Measurements from ENCODE around the gene RASGRP2.

The RASGRP2 gene

GRCh38 chr11:64718084-64718779, 25.7 kb downstream of the RASGRP2 start:
- H3K9ac ChIP-seq (ENCODE audit: low read depth, low read length): no peak overlapping the region
- peaks cover 67% of the 10 kb centered on the region for H3K27me3 ChIP-seq (ENCODE audit: control insufficient read depth, insufficient read depth, low read length)
- H3K36me3 ChIP-seq (ENCODE audit: insufficient read depth, low read length): no peaks in the 10 kb centered on the region
- no peaks in the 10 kb centered on the region for H3K9me3 ChIP-seq (replicated peaks; ENCODE audit: low read length)
- H3K4me3 ChIP-seq (ENCODE audit: low read length): no peak overlapping the region
- peaks cover 1% of the 10 kb centered on the region for H3K4me1 ChIP-seq (ENCODE audit: control insufficient read depth, insufficient read depth, low read length)
- no peak overlapping the region for H3K4me2 ChIP-seq (ENCODE audit: low read length)

- H3K9ac ChIP-seq (ENCODE audit: low read depth, low read length): no peak overlapping the region
- no peak overlapping the region for H3K4me2 ChIP-seq (ENCODE audit: low read length)
- no peaks in the 10 kb centered on the region for H3K36me3 ChIP-seq (ENCODE audit: insufficient read depth, low read length)
- H3K9me3 ChIP-seq (replicated peaks; ENCODE audit: low read length): no peaks in the 10 kb centered on the region
- H3K27me3 ChIP-seq (ENCODE audit: control insufficient read depth, insufficient read depth, low read length): peaks cover 69% of the 10 kb centered on the region
- no peak overlapping the region for H3K4me3 ChIP-seq (ENCODE audit: low read length)
- H3K4me1 ChIP-seq (ENCODE audit: control insufficient read depth, insufficient read depth, low read length): no peaks in the 10 kb centered on the region
Measured at GRCh38 chr11:64717268-64717578, 26.7 kb downstream of the RASGRP2 start.

- H3K9me3 ChIP-seq (replicated peaks; ENCODE audit: low read length): no peaks in the 10 kb centered on the region
- no peaks in the 10 kb centered on the region for H3K4me1 ChIP-seq (ENCODE audit: control insufficient read depth, insufficient read depth, low read length)
- no peak overlapping the region for H3K9ac ChIP-seq (ENCODE audit: low read depth, low read length)
- H3K4me2 ChIP-seq (ENCODE audit: low read length): no peak overlapping the region
- peaks cover 66% of the 10 kb centered on the region for H3K27me3 ChIP-seq (ENCODE audit: control insufficient read depth, insufficient read depth, low read length)
- no peaks in the 10 kb centered on the region for H3K36me3 ChIP-seq (ENCODE audit: insufficient read depth, low read length)
- H3K4me3 ChIP-seq (ENCODE audit: low read length): no peak overlapping the region
Measured at GRCh38 chr11:64716473-64717267, 27.3 kb downstream of the RASGRP2 start.

GRCh38 chr11:64715756-64716472, 28.0 kb downstream of the RASGRP2 start:
- no peaks in the 10 kb centered on the region for H3K4me1 ChIP-seq (ENCODE audit: control insufficient read depth, insufficient read depth, low read length)
- no peak overlapping the region for H3K4me2 ChIP-seq (ENCODE audit: low read length)
- no peak overlapping the region for H3K9ac ChIP-seq (ENCODE audit: low read depth, low read length)
- peaks cover 63% of the 10 kb centered on the region for H3K27me3 ChIP-seq (ENCODE audit: control insufficient read depth, insufficient read depth, low read length)
- H3K36me3 ChIP-seq (ENCODE audit: insufficient read depth, low read length): no peaks in the 10 kb centered on the region
- H3K9me3 ChIP-seq (replicated peaks; ENCODE audit: low read length): no peaks in the 10 kb centered on the region
- H3K4me3 ChIP-seq (ENCODE audit: low read length): no peak overlapping the region

- peaks cover 63% of the 10 kb centered on the region for H3K27me3 ChIP-seq (ENCODE audit: control insufficient read depth, insufficient read depth, low read length)
- H3K9ac ChIP-seq (ENCODE audit: low read depth, low read length): no peak overlapping the region
- no peaks in the 10 kb centered on the region for H3K36me3 ChIP-seq (ENCODE audit: insufficient read depth, low read length)
Measured at GRCh38 chr11:64715110-64715509, 28.8 kb downstream of the RASGRP2 start.

GRCh38 chr11:64714666-64715065, 29.3 kb downstream of the RASGRP2 start:
- no peak overlapping the region for H3K9ac ChIP-seq (ENCODE audit: low read depth, low read length)
- no peaks in the 10 kb centered on the region for H3K9me3 ChIP-seq (replicated peaks; ENCODE audit: low read length)
- H3K27me3 ChIP-seq (ENCODE audit: control insufficient read depth, insufficient read depth, low read length): peaks cover 65% of the 10 kb centered on the region
- no peaks in the 10 kb centered on the region for H3K36me3 ChIP-seq (ENCODE audit: insufficient read depth, low read length)
- no peak overlapping the region for H3K4me3 ChIP-seq (ENCODE audit: low read length)
- H3K4me2 ChIP-seq (ENCODE audit: low read length): no peak overlapping the region
- peaks cover 4% of the 10 kb centered on the region for H3K4me1 ChIP-seq (ENCODE audit: control insufficient read depth, insufficient read depth, low read length)

More at GRCh38 chr11:64715110-64715509, 28.8 kb downstream of the RASGRP2 start:
- Histone ChIP-seq H3K4me1 (ENCODE audit: control insufficient read depth, insufficient read depth, low read length) (peaks cover 4% of the 10 kb centered on the region), H3K4me3 (ENCODE audit: low read length) (no peak overlapping the region), H3K4me2 (ENCODE audit: low read length) (no peak overlapping the region), H3K9me3 (replicated peaks; ENCODE audit: low read length) (no peaks in the 10 kb centered on the region)

GRCh38 chr11:64713781-64714363, 30.1 kb downstream of the RASGRP2 start:
- H3K4me2 ChIP-seq (ENCODE audit: low read length): no peak overlapping the region
- peaks cover 64% of the 10 kb centered on the region for H3K27me3 ChIP-seq (ENCODE audit: control insufficient read depth, insufficient read depth, low read length)
- peaks cover 4% of the 10 kb centered on the region for H3K4me1 ChIP-seq (ENCODE audit: control insufficient read depth, insufficient read depth, low read length)

GRCh38 chr11:64713016-64713707, 30.8 kb downstream of the RASGRP2 start:
- H3K36me3 ChIP-seq (ENCODE audit: insufficient read depth, low read length): no peaks in the 10 kb centered on the region
- H3K4me1 ChIP-seq (ENCODE audit: control insufficient read depth, insufficient read depth, low read length): peaks cover 4% of the 10 kb centered on the region
- no peak overlapping the region for H3K9ac ChIP-seq (ENCODE audit: low read depth, low read length)
- no peak overlapping the region for H3K4me2 ChIP-seq (ENCODE audit: low read length)
- peaks cover 61% of the 10 kb centered on the region for H3K27me3 ChIP-seq (ENCODE audit: control insufficient read depth, insufficient read depth, low read length)
- no peak overlapping the region for H3K4me3 ChIP-seq (ENCODE audit: low read length)
- H3K9me3 ChIP-seq (replicated peaks; ENCODE audit: low read length): no peaks in the 10 kb centered on the region

More at GRCh38 chr11:64713781-64714363, 30.1 kb downstream of the RASGRP2 start:
- H3K4me3 ChIP-seq (ENCODE audit: low read length): no peak overlapping the region
- no peaks in the 10 kb centered on the region for H3K9me3 ChIP-seq (replicated peaks; ENCODE audit: low read length)
- H3K9ac ChIP-seq (ENCODE audit: low read depth, low read length): no peak overlapping the region
- H3K36me3 ChIP-seq (ENCODE audit: insufficient read depth, low read length): no peaks in the 10 kb centered on the region

GRCh38 chr11:64712430-64713015, 31.4 kb downstream of the RASGRP2 start:
- no peak overlapping the region for H3K4me2 ChIP-seq (ENCODE audit: low read length)
- H3K9me3 ChIP-seq (replicated peaks; ENCODE audit: low read length): no peaks in the 10 kb centered on the region
- no peaks in the 10 kb centered on the region for H3K36me3 ChIP-seq (ENCODE audit: insufficient read depth, low read length)
- H3K4me3 ChIP-seq (ENCODE audit: low read length): no peak overlapping the region
- H3K9ac ChIP-seq (ENCODE audit: low read depth, low read length): no peak overlapping the region
- peaks cover 4% of the 10 kb centered on the region for H3K4me1 ChIP-seq (ENCODE audit: control insufficient read depth, insufficient read depth, low read length)
- H3K27me3 ChIP-seq (ENCODE audit: control insufficient read depth, insufficient read depth, low read length): peaks cover 57% of the 10 kb centered on the region

- Histone ChIP-seq H3K4me3 (ENCODE audit: low read length) (no peak overlapping the region), H3K9ac (ENCODE audit: low read depth, low read length) (no peak overlapping the region), H3K4me1 (ENCODE audit: control insufficient read depth, insufficient read depth, low read length) (peaks cover 4% of the 10 kb centered on the region), H3K9me3 (replicated peaks; ENCODE audit: low read length) (no peaks in the 10 kb centered on the region), H3K27me3 (ENCODE audit: control insufficient read depth, insufficient read depth, low read length) (peaks cover 56% of the 10 kb centered on the region), H3K36me3 (ENCODE audit: insufficient read depth, low read length) (no peaks in the 10 kb centered on the region), H3K4me2 (ENCODE audit: low read length) (no peak overlapping the region)
Measured at GRCh38 chr11:64711956-64712362, 32.0 kb downstream of the RASGRP2 start.
